RWPE1 (cell line): Measurements from ENCODE around the gene FASTKD3.

Source experiments
- CTCF ChIA-PET: fragments of 350-600 bp; sonication (Branson Sonifier 250); formaldehyde crosslinking; extraction: SDS; loops from one replicate; lab custom pipeline; 2021; lab: Yijun Ruan, JAX
- POLR2A ChIA-PET: fragments of 400-600 bp; formaldehyde crosslinking; extraction: SDS; loops from one replicate; lab custom pipeline; 2020; ENCODE audit warnings: antibody characterized with exemption; ENCODE audit not compliant: low non-redundant PET; lab: Yijun Ruan, JAX
- DNase-seq: peaks from one replicate; pipeline ENCODE4 v3.0.0; 2012; ENCODE audit warnings: low spot score
- H3K27ac ChIP-seq: fragments of 450-650 bp; 2 replicates; pipeline ENCODE4 v1.5.1; 2017
- CTCF ChIP-seq: fragments of 450-650 bp; conservative IDR thresholded peaks from 2 replicates; pipeline ENCODE4 v1.5.1; 2017; ENCODE audit warnings: low read depth, mild to moderate bottlenecking

The FASTKD3 gene

GRCh38 chr5:7908317-7908716, 39.5 kb upstream of the FASTKD3 start:
- no peak for TF ChIP-seq CTCF
- H3K27ac ChIP-seq: no peak overlapping the region
- DNase-seq: no peak
- ChIA-PET POLR2A (no interaction called here), CTCF (no interaction called here)

- ChIA-PET POLR2A (no interaction called here), CTCF (no interaction called here)
- no peak for TF ChIP-seq CTCF
- no peak overlapping the region for H3K27ac ChIP-seq
- no peak for DNase-seq
Observed at GRCh38 chr5:7907612-7908011, 38.8 kb upstream of the FASTKD3 start.

GRCh38 chr5:7904170-7904569, 35.3 kb upstream of the FASTKD3 start:
- H3K27ac ChIP-seq: no peak overlapping the region
- TF ChIP-seq CTCF: no peak
- ChIA-PET POLR2A (no interaction called here), CTCF (interaction anchor here (1.5 kb wide), 1 partner anchor 17 kb away, joined by 4 read pairs; no protein-coding TSS in a partner anchor)
- peak; percentile 83 for DNase-seq

GRCh38 chr5:7902666-7903625, 34.1 kb upstream of the FASTKD3 start:
- H3K27ac ChIP-seq: no peak overlapping the region
- ChIA-PET POLR2A (no interaction called here), CTCF (interaction anchor here (1.5 kb wide), 1 partner anchor 16 kb away, joined by 4 read pairs; no protein-coding TSS in a partner anchor)
- DNase-seq: no peak
- no peak for TF ChIP-seq CTCF

- ChIA-PET POLR2A (no interaction called here), CTCF (no interaction called here)
- TF ChIP-seq CTCF: no peak
- DNase-seq: no peak
- no peak overlapping the region for H3K27ac ChIP-seq
Observed at GRCh38 chr5:7902201-7902600, 33.4 kb upstream of the FASTKD3 start.

- DNase-seq: no peak
- CTCF ChIA-PET: interaction anchor here (1.7 kb wide), 1 partner anchor 10 kb away, joined by 4 read pairs; no protein-coding TSS in a partner anchor
- POLR2A ChIA-PET: no interaction called here
- no peak overlapping the region for H3K27ac ChIP-seq
- TF ChIP-seq CTCF: 0 out of 2 replicates have a peak, but pooled peaks have one; percentile 12
Observed at GRCh38 chr5:7897014-7897600, 28.3 kb upstream of the FASTKD3 start.
